Liver (tissue), 9 donors: ENCODE measurements around the gene TRIM52. TPM values are rescaled to one million over a fixed set of nuclear protein-coding genes. Genes with fewer than 3 reads are reported as not detected.

Experiments used
- DNase-seq: peaks from one replicate; pipeline ENCODE4 v3.0.0-alpha.2; 2017; ENCODE audit warnings: low spot score
- H3K27ac ChIP-seq, 2 donors: one replicate each; pipeline ENCODE4 v1.7.0; 2013; ENCODE audit warnings: inconsistent platforms in 2 of 2, low read length in 2 of 2, control low read depth in 1 of 2, low read depth in 1 of 2, mild to moderate bottlenecking in 1 of 2
- H3K27me3 ChIP-seq, 4 donors: one replicate each; pipeline versions ENCODE4 v1.6.1 to v1.7.0; 2013; ENCODE audit warnings: low read length in 3 of 4, inconsistent platforms in 1 of 4, mild to moderate bottlenecking in 1 of 4, moderate library complexity in 1 of 4; ENCODE audit not compliant: control insufficient read depth in 4 of 4, insufficient read depth in 4 of 4
- H3K36me3 ChIP-seq, 4 donors: one replicate each; pipeline versions ENCODE4 v1.6.1 to v1.7.0; 2013; ENCODE audit warnings: low read length in 3 of 4, mild to moderate bottlenecking in 3 of 4, low read depth in 1 of 4, moderate library complexity in 1 of 4; ENCODE audit not compliant: control insufficient read depth in 4 of 4, insufficient read depth in 3 of 4
- H3K4me1 ChIP-seq, 4 donors: one replicate each; pipeline versions ENCODE4 v1.6.1 to v1.7.0; 2013; ENCODE audit warnings: low read length in 3 of 4, mild to moderate bottlenecking in 3 of 4, moderate library complexity in 1 of 4; ENCODE audit not compliant: control insufficient read depth in 4 of 4, insufficient read depth in 4 of 4
- H3K4me3 ChIP-seq, 3 donors: one replicate each; pipeline versions ENCODE4 v1.6.1 to v1.7.0; 2013; ENCODE audit warnings: low read length in 3 of 3, control low read depth in 1 of 3, low read depth in 1 of 3, mild to moderate bottlenecking in 1 of 3
- H3K9ac ChIP-seq, 2 donors: one replicate each; pipeline ENCODE4 v1.7.0; 2013; ENCODE audit warnings: low read length in 2 of 2, mild to moderate bottlenecking in 2 of 2, moderate library complexity in 2 of 2, control low read depth in 1 of 2, low read depth in 1 of 2
- H3K9me3 ChIP-seq, 4 donors: one replicate each; pipeline versions ENCODE4 v1.6.1 to v1.7.0; 2013; ENCODE audit warnings: low read length in 3 of 4; ENCODE audit not compliant: control insufficient read depth in 4 of 4
- EGR1 ChIP-seq, 2 donors: IDR thresholded peaks; 2 replicates each; pipeline ENCODE4 v1.6.1; 2016 to 2018; ENCODE audit warnings: antibody characterized with exemption in 2 of 2, low read depth in 2 of 2
- FOXA1 ChIP-seq: IDR thresholded peaks from 2 replicates; pipeline ENCODE4 v1.6.1; 2016; ENCODE audit warnings: antibody characterized with exemption
- FOXA2 ChIP-seq: IDR thresholded peaks from 2 replicates; pipeline ENCODE4 v1.6.1; 2016; ENCODE audit warnings: antibody characterized with exemption
- GABPA ChIP-seq, 2 donors: IDR thresholded peaks in 1 of 2; conservative IDR thresholded peaks in 1 of 2; 2 replicates each; pipeline ENCODE4 v1.6.1; 2016; ENCODE audit warnings: antibody characterized with exemption in 2 of 2, mild to moderate bottlenecking in 1 of 2, moderate library complexity in 1 of 2
- HNF4A ChIP-seq, 2 donors: conservative IDR thresholded peaks; 2 replicates each; pipeline ENCODE4 v1.6.1; 2016; ENCODE audit warnings: antibody characterized with exemption in 2 of 2, mild to moderate bottlenecking in 2 of 2
- HNF4G ChIP-seq: IDR thresholded peaks from 2 replicates; pipeline ENCODE4 v1.6.1; 2016; ENCODE audit warnings: antibody characterized with exemption
- JUND ChIP-seq, 2 donors: IDR thresholded peaks; 2 replicates each; pipeline ENCODE4 v1.6.1; 2016; ENCODE audit warnings: antibody characterized with exemption in 2 of 2
- NR2F2 ChIP-seq: IDR thresholded peaks from 2 replicates; pipeline ENCODE4 v1.6.1; 2016; ENCODE audit warnings: antibody characterized with exemption
- RAD21 ChIP-seq, 2 donors: IDR thresholded peaks; 2 replicates each; pipeline ENCODE4 v1.6.1; 2016; ENCODE audit warnings: antibody characterized with exemption in 2 of 2, mild to moderate bottlenecking in 2 of 2
- RXRA ChIP-seq, 2 donors: IDR thresholded peaks; 2 replicates each; pipeline ENCODE4 v1.6.1; 2017 to 2018; ENCODE audit warnings: antibody characterized with exemption in 2 of 2, mild to moderate bottlenecking in 1 of 2
- SP1 ChIP-seq: IDR thresholded peaks from 2 replicates; pipeline ENCODE4 v1.6.1; 2018; ENCODE audit warnings: antibody characterized with exemption, mild to moderate bottlenecking
- TAF1 ChIP-seq: conservative IDR thresholded peaks from 2 replicates; pipeline ENCODE4 v1.6.1; 2016; ENCODE audit warnings: antibody characterized with exemption, mild to moderate bottlenecking
- YY1 ChIP-seq: IDR thresholded peaks from 2 replicates; pipeline ENCODE4 v1.6.1; 2016; ENCODE audit warnings: antibody characterized with exemption, mild to moderate bottlenecking
- WGBS: extraction: QIAGEN DNeasy Blood & Tissue Kit; methylation state at CpG from one replicate; pipeline ENCODE4 v1.1.7; 2013; 5-methylcytosine and 5-hydroxymethylcytosine counted together
- polyA plus RNA-seq, 2 donors: library from polyadenylated mRNA; stranded (reverse) in 1 of 2; unstranded in 1 of 2; fragments of 200-250 nt in 1 of 2; fragments of >200 nt in 1 of 2; fragmentation: Nextera tagmentation in 1 of 2; extraction: Ambion mirVana in 1 of 2; gene quantifications; one replicate each; pipeline versions ENCODE4 v1.2.1 to v1.2.3, GENCODE V29; 2013 to 2015
- total RNA-seq, 2 donors: library from RNA; depleted of rRNA; stranded (reverse); fragments of >200 nt; gene quantifications; one replicate each; pipeline ENCODE4 v1.2.3, GENCODE V29; 2014
- TF ChIP-seq, protein P1 (sequence below): IDR thresholded peaks from 2 replicates; pipeline ENCODE4 v1.6.1; 2016; ENCODE audit warnings: antibody characterized with exemption
- TF ChIP-seq, protein P2 (sequence below): IDR thresholded peaks from 2 replicates; pipeline ENCODE4 v1.6.1; 2016; ENCODE audit warnings: antibody characterized with exemption
- TF ChIP-seq, protein P3 (sequence below): IDR thresholded peaks from 2 replicates; pipeline ENCODE4 v1.6.1; 2016; ENCODE audit warnings: antibody characterized with exemption, mild to moderate bottlenecking
- TF ChIP-seq, protein P4 (sequence below): IDR thresholded peaks from 2 replicates; pipeline ENCODE4 v1.6.1; 2016; ENCODE audit warnings: antibody characterized with exemption
- TF ChIP-seq, protein P5 (sequence below): fragments of 150-350 bp; IDR thresholded peaks from 2 replicates; pipeline ENCODE4 v1.5.1; 2017; ENCODE audit warnings: improper control_type of control experiment, low read depth, low read length; ENCODE audit not compliant: missing input control
- donor health status: healthy.
- donor health status: healthy.
- donor health status: healthy.
- donor health status: healthy.
- donor health status: healthy.

Gene TRIM52
- total and polyA plus RNA-seq, 4 donors: 2.8 to 11.4 (median 6.3) TPM

DNA sequence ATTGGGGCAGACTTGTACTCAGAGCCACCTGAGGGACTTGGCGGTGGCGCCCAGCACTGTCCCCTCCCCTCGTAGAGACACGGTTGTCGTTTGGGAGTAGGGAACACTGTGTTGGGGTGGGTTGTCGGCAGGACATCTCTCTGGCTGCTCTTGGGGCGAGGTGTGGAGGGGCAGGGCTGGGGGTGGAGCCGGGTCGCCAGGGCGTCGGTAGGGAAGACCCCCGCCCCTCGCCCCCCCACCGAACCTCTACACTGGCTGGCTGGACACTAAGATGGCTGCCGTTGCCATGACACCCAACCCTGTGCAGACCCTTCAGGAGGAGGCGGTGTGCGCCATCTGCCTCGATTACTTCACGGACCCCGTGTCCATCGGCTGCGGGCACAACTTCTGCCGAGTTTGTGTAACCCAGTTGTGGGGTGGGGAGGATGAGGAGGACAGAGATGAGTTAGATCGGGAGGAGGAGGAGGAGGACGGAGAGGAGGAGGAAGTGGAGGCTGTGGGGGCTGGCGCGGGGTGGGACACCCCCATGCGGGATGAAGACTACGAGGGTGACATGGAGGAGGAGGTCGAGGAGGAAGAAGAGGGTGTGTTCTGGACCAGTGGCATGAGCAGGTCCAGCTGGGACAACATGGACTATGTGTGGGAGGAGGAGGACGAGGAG lies 37.1 kb downstream of the TRIM52 start:
- WGBS: 5% methylated on average over 31 of the region's 31 CpGs
- Histone ChIP-seq H3K27ac (peak overlapping the region; percentile 88 to 96), H3K27me3 (no peaks in the 10 kb centered on the region), H3K9me3 (no peaks in the 10 kb centered on the region), H3K4me3 (peak overlapping the region; percentile 64 to 92 (median 87)), H3K4me1 (peaks cover 10 to 28% (median 15%) of the 10 kb centered on the region in 4 donors), H3K36me3 (peaks cover 0 to 4% (median 2%) of the 10 kb centered on the region in 4 donors), H3K9ac (peak overlapping the region in 1 of 2 donors; percentile 84)
- no peak for DNase-seq
- TF ChIP-seq, protein P1, sequence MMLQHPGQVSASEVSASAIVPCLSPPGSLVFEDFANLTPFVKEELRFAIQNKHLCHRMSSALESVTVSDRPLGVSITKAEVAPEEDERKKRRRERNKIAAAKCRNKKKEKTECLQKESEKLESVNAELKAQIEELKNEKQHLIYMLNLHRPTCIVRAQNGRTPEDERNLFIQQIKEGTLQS: no peak
- TF ChIP-seq HNF4G: no peak
- TF ChIP-seq, protein P2, sequence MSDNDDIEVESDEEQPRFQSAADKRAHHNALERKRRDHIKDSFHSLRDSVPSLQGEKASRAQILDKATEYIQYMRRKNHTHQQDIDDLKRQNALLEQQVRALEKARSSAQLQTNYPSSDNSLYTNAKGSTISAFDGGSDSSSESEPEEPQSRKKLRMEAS: no peak
- no peak for TF ChIP-seq YY1
- no peak for TF ChIP-seq NR2F2
- TF ChIP-seq FOXA1: no peak
- TF ChIP-seq HNF4A (conservative IDR thresholded peaks at IDR 0.05): no peak
- no peak for TF ChIP-seq TAF1
- no peak for TF ChIP-seq SP1
- TF ChIP-seq JUND (IDR thresholded peaks at IDR 0.05): no peak
- no peak for TF ChIP-seq RXRA (IDR thresholded peaks at IDR 0.05)
- TF ChIP-seq EGR1 (IDR thresholded peaks at IDR 0.05; ENCODE audit: low read depth in 2 of 2): no peak
- TF ChIP-seq FOXA2: no peak
- TF ChIP-seq, protein P3, sequence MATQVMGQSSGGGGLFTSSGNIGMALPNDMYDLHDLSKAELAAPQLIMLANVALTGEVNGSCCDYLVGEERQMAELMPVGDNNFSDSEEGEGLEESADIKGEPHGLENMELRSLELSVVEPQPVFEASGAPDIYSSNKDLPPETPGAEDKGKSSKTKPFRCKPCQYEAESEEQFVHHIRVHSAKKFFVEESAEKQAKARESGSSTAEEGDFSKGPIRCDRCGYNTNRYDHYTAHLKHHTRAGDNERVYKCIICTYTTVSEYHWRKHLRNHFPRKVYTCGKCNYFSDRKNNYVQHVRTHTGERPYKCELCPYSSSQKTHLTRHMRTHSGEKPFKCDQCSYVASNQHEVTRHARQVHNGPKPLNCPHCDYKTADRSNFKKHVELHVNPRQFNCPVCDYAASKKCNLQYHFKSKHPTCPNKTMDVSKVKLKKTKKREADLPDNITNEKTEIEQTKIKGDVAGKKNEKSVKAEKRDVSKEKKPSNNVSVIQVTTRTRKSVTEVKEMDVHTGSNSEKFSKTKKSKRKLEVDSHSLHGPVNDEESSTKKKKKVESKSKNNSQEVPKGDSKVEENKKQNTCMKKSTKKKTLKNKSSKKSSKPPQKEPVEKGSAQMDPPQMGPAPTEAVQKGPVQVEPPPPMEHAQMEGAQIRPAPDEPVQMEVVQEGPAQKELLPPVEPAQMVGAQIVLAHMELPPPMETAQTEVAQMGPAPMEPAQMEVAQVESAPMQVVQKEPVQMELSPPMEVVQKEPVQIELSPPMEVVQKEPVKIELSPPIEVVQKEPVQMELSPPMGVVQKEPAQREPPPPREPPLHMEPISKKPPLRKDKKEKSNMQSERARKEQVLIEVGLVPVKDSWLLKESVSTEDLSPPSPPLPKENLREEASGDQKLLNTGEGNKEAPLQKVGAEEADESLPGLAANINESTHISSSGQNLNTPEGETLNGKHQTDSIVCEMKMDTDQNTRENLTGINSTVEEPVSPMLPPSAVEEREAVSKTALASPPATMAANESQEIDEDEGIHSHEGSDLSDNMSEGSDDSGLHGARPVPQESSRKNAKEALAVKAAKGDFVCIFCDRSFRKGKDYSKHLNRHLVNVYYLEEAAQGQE: no peak
- TF ChIP-seq RAD21 (IDR thresholded peaks at IDR 0.05): no peak
- TF ChIP-seq, protein P4, sequence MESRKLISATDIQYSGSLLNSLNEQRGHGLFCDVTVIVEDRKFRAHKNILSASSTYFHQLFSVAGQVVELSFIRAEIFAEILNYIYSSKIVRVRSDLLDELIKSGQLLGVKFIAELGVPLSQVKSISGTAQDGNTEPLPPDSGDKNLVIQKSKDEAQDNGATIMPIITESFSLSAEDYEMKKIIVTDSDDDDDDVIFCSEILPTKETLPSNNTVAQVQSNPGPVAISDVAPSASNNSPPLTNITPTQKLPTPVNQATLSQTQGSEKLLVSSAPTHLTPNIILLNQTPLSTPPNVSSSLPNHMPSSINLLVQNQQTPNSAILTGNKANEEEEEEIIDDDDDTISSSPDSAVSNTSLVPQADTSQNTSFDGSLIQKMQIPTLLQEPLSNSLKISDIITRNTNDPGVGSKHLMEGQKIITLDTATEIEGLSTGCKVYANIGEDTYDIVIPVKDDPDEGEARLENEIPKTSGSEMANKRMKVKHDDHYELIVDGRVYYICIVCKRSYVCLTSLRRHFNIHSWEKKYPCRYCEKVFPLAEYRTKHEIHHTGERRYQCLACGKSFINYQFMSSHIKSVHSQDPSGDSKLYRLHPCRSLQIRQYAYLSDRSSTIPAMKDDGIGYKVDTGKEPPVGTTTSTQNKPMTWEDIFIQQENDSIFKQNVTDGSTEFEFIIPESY: no peak
- TF ChIP-seq, protein P5, sequence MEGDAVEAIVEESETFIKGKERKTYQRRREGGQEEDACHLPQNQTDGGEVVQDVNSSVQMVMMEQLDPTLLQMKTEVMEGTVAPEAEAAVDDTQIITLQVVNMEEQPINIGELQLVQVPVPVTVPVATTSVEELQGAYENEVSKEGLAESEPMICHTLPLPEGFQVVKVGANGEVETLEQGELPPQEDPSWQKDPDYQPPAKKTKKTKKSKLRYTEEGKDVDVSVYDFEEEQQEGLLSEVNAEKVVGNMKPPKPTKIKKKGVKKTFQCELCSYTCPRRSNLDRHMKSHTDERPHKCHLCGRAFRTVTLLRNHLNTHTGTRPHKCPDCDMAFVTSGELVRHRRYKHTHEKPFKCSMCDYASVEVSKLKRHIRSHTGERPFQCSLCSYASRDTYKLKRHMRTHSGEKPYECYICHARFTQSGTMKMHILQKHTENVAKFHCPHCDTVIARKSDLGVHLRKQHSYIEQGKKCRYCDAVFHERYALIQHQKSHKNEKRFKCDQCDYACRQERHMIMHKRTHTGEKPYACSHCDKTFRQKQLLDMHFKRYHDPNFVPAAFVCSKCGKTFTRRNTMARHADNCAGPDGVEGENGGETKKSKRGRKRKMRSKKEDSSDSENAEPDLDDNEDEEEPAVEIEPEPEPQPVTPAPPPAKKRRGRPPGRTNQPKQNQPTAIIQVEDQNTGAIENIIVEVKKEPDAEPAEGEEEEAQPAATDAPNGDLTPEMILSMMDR: no peak
- TF ChIP-seq GABPA (IDR thresholded peaks at IDR 0.05 in 1 of 2, conservative IDR thresholded peaks at IDR 0.05 in 1 of 2): no peak
